NCI-H2227 treated with DMSO at 0.1 percent for 48 hours (cell line): ENCODE measurements around the gene FYTTD1.
"Not testable (repeated sequence)": the region's sequence is repeated elsewhere in the genome, so short reads cannot be mapped to it uniquely, and the experiment has no call there.

Experiments used
- DNase-seq: peaks from one replicate; lab custom pipeline; 2025; lab: John Stamatoyannopoulos, UW

FYTTD1 gene, protein sequence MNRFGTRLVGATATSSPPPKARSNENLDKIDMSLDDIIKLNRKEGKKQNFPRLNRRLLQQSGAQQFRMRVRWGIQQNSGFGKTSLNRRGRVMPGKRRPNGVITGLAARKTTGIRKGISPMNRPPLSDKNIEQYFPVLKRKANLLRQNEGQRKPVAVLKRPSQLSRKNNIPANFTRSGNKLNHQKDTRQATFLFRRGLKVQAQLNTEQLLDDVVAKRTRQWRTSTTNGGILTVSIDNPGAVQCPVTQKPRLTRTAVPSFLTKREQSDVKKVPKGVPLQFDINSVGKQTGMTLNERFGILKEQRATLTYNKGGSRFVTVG

DNA sequence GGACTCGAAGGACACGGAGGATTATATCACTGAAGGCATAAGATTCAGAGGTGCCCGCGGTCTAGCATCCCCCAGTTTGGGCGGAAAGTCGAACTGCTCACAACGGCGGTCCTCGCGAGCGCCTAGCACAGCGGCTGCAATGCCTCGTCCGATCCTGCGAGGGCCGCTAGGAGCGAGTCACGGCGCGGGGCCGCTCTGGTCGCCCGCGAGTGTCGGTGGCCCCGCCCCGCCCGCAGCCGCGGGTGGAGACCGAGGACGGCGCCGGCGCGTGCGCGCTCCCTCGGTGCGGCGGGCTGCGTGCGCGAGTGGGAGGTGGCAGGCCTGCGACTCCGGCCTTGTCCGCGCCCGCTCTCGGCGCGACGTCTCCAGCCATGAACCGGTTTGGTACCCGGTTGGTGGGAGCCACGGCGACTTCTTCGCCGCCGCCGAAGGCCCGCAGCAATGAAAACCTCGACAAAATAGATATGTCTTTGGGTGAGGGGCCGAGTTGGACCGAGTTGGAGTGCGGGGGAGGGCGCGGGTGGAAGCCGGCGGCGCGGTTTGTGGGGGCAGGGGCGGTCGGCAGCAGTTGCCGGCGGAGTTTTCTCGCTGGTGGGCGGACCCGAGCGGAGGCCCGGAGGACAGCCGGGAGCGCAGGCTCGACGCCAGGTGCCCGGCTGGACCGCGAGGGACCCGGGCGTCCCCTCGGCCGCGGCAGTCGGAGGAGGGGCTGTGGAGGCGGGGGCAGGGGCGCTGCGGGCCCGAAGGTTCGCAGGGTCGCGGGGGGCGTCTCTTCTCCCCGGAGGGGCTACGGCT, at the start of gene FYTTD1:
FYTTD1 (plus strand) TSS at position 283 of the 795 bp plus-strand sequence; CDS start at position 372, 89 bp downstream.
- DNase-seq: peak; percentile 89

DNA sequence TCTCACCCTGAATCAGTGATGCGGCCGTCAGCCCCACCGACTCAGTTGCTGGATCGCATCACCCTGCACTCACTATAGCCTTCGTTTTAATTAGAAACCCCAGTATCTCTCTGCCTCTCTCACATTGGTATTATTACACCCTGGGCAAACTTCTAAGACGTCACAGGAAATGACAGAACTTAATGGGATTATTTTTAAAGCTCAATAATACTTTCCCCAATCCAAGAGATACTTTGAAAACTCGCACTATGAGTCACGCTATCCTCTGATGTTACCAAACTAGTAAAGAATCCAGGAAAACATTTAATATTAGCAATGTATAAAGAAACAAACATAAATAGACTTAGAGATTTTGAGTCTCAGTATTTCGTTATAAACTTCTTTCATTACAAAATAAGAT, 49.6 kb upstream of the FYTTD1 start:
- DNase-seq: no peak

DNA sequence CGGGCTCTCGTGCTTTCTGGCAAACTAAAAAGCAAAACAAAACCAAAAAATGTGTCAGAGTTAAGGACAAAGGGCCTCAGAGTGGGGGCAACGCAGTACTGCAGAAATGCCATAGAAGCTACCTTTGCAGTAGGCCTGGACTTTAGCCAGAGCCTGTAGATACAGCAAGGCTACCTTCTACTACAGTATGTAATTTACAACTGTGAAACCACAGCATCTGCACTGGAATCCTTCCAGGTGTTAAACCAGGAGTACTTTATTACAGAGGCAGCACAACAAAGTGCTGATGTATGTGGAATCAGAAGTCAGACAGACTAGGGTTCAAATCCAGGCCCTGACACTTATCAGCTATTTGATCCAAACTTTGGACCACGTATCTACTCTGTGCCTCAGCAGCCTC, 47.8 kb upstream of the FYTTD1 start:
- no peak for DNase-seq

DNA sequence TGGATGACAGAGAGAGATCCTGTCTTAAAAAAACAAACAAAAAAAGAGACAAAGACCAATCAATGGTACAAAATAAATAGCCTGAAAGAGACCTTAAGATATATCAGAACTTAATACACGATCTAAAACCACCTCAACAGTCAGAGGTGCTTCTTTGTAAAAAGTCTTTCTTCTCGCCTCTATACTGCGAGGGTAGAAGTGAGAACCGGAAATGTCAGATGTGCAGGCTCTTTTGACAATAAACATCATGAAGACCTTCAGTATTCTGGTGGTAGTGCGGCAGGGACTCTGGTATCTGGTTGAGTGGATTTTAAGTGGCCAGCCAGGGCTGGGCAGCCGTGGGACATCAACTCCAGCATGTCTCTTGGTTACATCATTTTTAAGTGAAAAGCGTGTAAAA, 43.0 kb upstream of the FYTTD1 start:
- no peak for DNase-seq

DNA sequence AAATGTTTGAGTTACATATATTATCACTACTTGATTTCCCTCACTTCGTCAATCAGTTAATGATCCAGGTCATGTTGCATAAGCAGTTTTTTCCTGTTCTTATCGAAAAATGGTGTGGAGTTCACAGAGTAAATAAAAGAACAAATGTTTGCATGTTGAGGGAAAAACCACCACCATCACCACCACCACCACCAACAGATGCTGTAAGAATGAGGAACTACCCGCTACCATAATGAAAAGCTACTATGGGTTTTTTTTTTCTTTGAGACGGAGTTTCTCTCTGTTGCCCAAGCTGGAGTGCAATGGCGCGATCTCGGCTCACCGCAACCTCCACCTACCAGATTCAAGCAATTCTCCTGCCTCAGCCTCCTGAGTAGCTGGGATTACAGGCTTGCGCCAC, 40.5 kb upstream of the FYTTD1 start:
- DNase-seq: no peak

DNA sequence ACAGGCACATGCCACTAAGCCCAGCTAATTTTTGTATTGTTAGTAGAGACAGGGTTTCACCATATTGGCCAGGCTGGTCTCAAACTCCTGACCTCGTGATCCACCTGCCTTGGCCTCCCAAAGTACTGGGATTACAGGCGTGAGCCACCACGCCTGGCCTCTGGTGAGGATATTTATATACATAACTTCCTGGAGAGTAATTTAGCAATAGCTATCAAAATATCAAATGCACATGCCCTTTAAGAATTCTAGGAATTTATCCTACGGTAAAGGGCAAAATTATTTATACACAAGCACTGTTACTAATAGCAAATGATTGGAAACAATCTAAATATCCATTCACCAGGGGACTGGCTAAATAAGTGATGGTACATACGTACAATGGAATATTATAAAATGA, 38.7 kb upstream of the FYTTD1 start:
- not testable (repeated sequence) for DNase-seq

DNA sequence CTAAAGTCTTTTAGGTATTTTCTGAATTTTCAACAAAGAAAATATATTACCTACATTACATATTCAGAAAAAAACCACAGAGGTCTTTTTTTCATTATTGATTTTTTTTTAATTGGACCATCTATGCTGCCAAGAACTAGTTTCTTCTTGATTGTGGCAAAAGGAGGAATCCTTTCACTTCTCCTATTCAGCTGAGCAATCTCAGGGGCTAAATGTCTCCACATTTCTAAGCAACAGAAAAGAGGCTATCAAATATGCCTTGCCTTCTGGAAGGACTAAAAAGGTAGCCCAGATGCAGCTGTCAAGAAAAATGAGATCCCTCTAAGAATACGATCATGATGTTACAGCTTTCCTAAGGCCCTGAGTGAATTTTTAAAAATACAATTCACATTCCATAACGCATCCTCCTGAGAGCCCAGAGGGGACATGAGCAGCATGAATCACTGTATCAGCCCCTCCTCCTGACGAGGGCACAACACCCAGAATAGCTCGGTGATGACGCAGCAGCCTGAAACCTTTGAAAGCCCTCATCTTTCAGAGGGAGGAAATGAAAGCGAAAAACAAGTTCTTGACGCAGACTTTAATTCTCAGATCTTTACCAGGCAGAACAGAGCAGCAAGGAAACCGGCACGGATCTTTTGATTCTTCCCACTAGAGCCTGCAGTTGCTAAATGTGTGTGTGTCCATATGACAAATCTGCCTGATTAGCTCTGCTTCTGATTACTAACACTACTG, 37.5 kb upstream of the FYTTD1 start:
- DNase-seq: peak; percentile 76

DNA sequence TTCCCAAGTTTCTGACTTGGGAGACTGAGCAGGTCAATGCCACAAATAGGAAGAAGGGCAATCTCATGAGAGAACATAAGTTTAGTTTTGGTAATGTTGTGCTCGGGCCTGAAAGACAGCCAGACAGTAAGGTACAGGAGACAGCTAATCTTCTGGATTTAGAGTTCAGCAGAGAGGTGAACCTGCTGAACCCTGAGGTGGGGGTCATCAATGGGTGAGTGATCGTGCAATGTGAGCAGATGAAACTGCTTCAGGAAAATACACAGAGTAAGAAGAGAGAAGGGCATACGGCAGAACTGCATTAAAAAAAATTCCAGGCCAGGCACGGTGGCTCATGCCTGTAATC, 36.2 kb upstream of the FYTTD1 start:
- no peak for DNase-seq

DNA sequence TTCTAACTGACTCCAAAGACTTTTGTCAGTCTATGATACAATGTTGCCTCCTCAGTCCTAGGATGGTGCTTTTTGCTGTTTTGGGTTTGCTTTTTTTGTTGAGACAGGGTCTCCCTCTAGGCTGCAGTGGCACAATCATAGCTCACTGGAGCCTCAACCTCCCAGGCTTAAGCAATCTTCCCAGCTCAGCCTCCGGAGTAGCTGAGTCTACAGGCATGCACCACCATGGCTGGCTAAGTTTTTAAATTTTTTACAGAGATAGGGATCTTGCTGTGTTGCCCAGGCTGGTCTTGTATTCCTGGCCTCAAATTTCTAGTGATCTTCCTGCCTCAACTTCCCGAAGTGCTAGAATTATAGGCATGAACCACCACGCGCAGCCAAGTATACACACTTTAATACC, 35.4 kb upstream of the FYTTD1 start:
- no peak for DNase-seq

DNA sequence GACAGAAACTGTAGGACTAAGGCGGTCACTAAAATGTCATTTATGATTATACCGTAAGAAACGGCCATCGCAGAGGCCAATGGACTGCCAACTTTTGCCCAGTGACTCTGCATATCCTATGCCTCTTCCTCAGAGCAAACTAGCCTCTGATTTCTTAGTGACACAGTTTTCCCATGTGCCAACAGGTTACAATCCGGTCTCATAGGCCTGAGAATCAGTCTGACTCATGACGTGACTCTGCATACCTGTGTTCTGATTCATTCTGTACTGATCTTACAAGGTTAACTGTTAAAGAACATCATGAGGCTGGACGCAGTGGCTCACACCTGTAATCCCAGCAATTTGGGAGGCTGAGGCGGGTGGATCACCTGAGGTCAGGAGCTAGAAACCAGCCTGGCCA, 30.8 kb upstream of the FYTTD1 start:
- DNase-seq: no peak

DNA sequence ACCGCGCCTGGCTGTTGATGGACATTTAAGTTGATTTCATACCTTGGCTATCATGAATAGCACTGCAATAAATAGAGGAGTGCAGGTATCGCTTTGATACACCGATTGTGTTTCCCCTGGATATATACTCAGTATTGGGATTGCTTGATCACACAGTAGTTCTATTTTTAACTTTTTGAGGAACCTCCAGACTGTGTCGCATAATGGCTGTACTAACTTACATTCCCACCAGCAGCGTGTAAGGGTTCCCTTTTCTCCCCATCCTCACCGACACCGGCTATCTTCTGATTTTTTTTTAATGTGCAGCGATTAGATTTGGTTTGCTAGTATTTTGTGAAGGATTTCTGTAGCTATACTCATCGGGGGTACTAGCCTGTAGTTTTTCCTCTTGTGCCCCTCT, 29.0 kb upstream of the FYTTD1 start:
- DNase-seq: no peak

DNA sequence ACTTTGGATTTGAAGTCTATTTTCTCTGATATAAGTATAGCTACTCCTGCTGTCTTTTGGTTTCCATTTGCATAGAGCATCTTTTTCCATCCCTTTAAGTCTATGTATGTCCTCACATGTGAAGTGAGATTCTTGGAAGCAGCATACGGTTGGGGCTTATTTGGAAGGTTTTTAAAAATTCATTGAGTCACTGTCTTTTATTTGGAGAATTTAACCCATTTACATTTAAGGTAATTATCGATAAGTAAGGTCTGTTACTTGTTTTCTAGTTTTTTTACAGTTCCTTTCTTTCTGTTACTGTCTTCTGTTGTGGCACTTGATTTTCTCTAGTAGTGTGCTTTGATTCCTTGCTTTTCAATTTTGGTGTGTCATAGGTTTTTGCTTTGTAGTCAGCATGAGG, 26.9 kb upstream of the FYTTD1 start:
- no peak for DNase-seq

DNA sequence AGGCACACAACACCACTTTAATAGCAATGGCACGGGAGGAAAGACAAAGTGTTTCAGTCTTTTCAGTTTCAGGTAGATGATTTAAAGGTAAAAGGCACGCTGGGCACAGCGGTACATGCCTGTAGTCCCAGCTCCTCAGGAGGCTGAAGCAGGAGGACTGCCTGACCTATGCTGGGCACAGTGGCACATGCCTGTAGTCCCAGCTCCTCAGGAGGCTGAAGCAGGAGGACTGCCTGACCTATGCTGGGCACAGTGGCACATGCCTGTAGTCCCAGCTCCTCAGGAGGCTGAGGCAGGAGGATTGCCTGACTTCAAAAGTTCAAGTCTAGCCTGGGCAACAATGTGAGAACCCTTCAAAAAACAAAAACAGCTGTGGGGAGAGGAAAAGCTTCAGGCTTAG, 21.8 kb upstream of the FYTTD1 start:
- DNase-seq: not testable (repeated sequence)

DNA sequence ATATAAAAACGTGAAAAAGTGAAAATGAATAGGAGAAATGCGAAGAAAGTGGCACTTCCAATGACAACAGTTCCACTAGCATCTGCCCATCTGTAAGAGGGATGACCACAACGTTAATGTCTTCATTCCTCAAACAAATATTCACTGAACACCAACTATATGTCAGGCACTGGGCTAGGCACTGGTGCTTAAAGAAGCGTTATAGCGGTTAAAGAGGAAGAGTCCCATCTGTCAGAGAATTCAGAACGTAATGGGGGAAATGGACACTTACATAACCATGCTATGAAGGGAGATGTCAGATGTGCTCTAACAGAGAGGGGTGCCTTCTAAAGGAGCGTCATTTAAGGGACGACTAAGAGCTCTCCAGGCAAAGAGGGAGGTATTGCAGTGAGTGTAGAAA, 21.2 kb upstream of the FYTTD1 start:
- no peak for DNase-seq

DNA sequence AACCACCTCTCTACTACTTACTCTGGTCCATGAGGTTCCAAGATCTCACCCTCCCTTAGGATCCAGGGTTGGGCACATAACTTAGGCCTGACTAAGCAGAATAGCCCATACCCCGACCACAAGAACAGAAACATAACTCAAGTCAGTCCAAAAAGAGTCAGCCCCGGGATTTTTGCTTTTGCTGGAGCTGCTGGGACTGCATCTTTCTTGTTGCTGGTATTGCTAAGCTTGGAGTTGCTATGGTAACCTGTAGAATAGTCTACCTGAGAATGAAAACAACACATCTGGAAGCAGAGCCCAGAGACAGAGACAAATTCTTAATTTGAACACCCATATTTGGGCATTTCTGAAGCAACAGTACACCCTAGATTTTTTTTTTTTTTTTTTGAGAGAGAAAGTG, 19.5 kb upstream of the FYTTD1 start:
- no peak for DNase-seq

DNA sequence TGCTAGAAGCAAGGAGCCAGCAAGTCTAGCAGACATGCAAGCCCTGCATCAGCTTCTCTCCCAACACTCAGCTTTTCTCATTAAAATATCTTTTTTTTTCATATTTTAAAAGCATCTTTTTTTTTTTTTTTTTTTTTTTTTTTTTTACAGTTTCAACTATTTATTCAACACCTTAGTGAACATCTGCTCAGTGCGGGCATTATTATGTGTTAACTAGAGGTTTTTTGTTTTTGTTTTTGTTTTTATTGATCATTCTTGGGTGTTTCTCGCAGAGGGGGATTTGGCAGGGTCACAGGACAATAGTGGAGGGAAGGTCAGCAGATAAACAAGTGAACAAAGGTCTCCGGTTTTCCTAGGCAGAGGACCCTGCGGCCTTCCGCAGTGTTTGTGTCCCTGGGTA, 18.9 kb upstream of the FYTTD1 start:
- DNase-seq: not testable (repeated sequence)

DNA sequence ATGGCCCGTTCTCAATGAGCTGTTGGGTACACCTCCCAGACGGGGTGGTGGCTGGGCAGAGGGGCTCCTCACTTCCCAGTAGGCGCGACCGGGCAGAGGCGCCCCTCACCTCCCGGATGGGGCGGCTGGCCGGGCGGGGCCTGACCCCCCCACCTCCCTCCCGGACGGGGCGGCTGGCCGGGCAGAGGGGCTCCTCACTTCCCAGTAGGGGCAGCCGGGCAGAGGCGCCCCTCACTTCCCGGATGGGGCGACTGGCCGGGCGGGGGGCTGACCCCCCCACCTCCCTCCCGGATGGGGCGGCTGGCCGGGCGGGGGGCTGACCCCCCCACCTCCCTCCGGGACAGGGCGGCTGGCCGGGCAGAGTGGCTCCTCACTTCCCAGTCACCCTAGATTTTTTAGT, 18.2 kb upstream of the FYTTD1 start:
- not testable (repeated sequence) for DNase-seq

DNA sequence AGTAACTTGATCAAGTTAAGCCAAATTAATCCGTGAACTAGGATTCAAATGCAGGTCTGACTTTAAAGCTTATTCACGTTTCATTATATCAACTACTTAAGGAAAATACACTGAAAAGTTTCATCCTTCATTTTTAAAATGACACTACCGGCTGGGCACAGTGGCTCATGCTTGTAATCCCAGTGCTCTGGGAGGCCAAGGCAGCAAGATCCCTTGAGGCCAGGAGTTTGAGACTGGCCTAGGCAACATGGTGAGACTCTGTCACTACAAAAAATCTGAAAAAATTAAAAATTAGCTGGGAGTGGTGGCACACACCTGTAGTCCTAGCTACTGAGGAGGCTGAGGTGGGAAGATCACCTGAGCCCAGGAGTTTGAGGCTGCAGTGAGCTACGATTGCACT, 16.6 kb upstream of the FYTTD1 start:
- no peak for DNase-seq

DNA sequence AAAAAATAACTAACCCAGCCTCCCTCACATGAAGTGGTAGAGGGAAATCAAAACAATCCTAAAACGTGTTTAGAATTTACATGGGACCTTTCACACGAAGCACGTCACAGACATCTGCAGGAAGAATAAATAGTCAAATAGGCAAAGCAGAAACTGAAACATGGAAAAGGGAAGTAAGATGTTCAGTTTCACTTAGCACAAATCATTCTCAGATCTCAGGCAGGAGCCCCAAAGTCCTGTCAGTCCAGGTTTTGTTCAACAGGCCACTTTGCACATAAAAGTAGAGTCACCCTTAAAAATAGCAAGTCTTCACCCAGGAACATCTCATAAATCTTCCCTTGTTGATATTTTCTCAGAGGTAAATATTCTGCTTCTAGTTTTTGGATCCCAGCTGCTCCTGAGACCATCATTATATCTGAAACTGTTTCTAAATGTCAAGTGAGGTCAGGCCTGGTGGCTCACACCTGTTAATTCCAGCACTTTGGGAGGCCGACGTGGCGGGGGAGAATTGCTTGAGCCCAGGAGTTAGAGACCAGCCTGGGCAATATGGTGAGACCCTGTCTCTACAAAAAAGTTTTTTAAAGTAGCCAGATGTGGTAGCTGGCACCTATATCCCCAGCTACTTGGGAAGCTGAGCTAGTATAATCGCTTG, 14.9 kb upstream of the FYTTD1 start:
- DNase-seq: no peak

DNA sequence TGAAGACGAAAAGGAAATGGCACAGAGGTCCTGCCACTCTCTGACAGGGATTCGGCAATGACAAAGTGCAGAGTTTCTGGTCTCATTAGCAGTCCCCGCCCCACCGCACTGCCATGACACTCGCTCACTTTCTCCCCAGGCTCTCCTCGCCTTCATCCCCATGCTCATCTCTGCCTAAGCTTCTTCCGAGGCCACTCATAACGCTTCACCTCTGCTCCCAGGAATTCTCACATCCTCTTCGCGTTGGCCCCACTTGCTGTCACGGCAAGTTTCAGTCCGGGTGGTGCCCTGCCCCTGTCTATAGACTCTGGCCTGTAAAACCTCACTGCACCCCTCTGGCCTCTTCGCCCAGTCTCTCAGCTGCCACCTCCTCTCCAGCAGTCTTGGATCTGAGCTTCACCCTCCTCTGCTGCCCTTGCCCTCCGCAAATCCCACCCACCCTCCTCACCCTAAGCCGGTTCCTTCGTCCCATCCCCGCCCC, 13.6 kb upstream of the FYTTD1 start:
- DNase-seq: no peak

DNA sequence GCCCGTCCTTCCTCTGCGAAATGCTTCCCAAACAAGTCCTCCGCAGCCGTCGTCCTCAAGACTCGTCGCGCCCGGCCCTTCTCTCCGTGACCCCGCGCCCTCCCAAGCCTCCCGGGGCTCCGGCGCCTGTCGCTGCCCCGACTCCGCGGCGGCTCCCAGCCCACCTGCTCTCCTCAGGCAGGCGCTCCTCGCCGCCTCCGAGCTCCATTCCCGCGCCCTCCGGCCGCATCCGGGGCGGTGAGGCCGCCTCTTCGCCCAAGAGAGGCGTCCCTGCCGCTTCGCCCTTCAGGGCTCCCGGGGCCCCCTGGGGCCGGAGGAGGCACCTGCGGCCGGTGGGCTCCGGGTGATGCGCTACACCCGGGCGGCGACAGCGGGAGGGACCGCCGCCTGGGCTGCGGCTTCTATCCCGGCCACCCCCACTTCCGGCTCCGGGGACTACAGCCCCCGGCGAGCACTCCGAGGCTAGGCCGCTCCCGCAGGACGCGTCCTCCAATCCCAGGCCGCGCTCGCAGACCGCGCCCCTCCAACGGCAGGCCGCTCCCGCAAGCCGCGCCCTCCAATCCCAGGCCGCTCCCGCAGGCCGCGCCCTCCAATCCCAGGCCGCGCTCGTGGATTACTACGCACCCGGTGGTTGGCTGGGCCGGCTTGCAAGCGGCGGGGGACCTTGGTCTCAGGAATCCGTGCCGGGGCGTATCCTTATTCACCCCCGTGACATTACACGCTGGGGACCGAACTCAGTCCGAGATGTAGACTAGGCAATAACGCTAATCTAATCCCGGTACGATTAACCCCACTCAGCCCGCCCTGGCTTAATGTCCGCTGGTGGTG, 13.0 kb upstream of the FYTTD1 start, which contains the start of gene RUBCN:
RUBCN (minus strand) TSS at position 414 of the 828 bp plus-strand sequence; CDS start at position 229, 185 bp downstream.
- peak; percentile 95 for DNase-seq
